Measurements from ENCODE around the gene PTPRG.
"Not testable (repeated sequence)": the region's sequence is repeated elsewhere in the genome, so short reads cannot be mapped to it uniquely, and the experiment has no call there.

The PTPRG gene

DNA sequence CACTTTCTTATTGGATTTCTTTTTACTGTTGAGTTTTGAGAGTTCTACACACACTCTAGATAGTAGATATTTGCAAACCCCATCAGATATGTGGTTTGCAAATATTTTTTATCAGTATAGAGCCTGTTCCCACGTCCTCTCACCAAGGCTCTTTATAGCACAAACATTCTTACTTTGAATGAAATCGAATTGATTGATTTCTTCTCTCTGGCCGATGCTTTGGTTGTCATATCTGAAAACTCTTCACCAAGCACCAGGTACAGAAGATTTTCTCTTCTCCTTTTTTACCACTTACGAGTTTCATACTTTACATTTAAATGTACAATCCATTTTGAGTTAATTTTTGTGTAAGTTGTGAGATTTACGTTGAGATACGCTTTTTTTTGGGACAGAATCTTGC is 163.4 kb downstream of the PTPRG start:
- DNase-seq (ENCODE audit: low read depth in 2 of 2), result no peak

DNA sequence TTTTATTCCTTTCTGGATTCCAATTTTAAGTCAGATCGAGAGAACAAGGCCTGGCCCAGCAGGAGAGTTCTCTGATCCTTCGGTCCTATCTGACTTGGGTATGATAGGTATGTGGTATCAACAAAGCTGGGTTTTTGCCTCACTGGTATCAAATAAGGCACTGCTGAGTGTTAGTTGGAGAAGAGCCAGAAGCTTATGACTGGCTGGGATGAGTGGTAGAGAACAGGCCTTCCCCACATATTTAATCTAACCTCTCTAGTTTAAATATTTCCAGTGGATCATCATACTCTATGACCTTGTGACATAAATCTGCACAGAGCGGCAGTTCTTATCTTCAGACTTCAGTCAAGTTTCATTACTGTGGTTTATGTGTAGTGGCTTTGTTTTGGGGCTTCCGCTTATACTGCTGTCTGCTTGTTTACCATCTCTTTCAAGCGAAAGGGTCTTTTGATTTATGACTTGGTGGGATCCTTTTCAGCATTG is 164.5 kb downstream of the PTPRG start:
- DNase-seq (ENCODE audit: low read depth in 2 of 2), result no peak

DNA sequence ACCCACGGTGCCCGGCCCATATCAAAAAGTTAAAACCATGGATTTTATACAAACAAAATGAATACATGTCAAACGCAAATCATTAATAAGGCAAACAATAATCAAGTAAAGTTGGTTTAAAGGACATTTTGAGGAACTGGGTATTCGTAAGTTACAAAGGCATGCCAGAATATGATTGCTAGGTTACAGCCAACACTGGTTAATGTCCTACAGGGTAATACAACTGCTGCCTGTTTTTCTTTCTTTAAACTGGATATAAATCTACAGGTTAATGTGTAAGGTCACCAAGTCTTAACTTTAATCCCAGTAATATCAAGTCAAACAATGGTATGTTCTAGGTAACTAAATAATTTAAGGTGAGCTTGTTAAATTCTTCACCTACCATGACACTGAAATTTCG is 166.1 kb downstream of the PTPRG start:
- no peak for DNase-seq (ENCODE audit: low read depth in 2 of 2)

DNA sequence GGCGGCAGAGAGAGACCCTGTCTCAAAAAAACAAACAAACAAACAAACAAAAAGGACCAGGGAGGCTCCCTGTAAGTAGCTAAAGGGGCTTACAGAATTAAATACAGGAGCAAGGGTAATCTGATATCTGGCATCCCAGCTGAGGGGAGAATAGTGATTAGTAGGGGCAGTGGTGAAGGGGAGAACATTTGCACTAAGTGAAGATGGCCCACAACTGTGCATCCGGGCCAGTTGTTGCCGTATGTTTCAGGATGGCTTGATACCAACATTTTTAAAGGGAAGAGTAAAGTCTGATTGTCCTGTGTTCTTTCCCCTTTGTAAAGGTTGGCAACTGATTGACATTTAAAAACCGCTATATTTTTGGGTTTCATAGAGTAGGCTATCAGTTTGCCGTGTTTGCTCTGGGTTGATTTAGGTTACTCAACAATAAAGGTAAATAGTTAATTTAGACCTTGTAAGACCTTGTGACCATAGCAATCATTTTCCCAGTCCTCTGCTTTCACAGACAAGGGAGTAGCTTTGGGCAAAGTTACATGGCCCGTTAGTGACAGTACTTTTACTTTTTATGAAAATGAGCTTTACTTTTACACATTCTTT is 167.8 kb downstream of the PTPRG start:
- DNase-seq (ENCODE audit: low read depth in 2 of 2), result no peak

DNA sequence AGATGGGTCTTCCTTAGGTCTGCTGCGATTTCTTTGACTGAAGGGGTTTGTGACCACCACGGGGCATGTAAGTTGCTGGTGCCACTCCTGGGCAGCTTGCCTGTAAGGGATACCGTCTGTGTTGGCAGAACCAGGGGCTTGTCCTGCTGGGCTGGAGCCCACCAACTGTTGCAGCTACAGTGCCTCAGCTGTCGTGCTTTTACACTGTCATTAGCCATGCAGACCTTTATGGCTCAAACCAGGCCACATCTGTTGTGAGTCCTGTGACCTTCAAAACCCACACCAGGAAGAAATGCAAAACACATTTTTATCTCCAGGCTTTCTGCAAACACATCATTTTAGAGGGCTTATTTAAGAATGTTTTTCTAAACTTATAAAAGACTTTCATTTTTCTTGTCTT is 168.7 kb downstream of the PTPRG start:
- DNase-seq (ENCODE audit: low read depth in 2 of 2), result no peak

DNA sequence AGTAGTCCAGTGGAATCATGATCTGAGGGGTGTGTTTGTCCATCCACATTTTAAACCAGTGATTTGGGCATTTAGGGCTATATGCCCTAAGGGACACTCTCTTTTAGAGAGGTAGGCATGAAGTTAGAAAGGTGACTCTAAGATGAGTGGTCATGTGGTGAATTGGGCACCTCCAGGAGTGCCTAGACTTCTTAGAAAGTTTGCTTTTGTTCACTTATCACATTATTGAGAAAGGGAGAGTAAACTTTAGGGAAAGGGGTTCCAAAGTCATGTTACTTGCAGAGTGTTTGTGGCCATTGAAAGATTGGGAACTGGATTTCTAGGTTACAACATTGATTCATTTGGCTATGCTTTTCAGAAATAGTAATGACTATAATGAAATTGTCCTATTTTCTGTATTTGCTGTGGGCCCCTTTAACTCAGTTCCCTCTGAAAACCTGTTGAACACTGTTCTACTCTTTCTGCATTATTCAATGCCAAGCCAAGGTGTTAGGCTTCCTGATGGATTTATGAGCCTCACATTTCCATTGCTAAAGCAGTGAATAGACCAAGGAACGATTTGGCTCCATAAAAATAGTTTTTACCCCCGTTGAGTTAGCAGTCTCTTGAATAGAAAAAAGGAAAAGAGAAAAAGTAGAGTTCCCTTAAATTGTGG is 169.3 kb downstream of the PTPRG start:
- DNase-seq (ENCODE audit: low read depth in 2 of 2), result no peak

DNA sequence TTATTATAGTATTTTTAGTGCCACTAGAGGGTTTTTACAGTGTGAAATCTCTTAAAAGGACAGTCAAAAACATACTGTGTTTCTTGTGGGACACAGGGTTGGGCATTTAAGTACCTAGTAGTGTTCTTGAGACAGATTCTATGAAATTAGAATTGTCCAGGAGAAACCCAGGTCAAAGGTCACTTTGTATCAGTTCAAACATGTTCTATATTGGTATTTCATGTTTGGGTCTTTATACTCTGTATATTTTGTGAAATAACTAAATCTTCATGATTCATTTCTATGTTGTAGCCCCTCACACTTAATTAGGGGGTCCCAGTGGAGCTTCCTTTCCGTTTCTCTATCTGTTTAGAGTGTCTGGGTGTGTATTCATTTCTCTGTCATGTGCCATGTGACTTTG is 171.6 kb downstream of the PTPRG start:
- DNase-seq (ENCODE audit: low read depth in 2 of 2), result no peak

DNA sequence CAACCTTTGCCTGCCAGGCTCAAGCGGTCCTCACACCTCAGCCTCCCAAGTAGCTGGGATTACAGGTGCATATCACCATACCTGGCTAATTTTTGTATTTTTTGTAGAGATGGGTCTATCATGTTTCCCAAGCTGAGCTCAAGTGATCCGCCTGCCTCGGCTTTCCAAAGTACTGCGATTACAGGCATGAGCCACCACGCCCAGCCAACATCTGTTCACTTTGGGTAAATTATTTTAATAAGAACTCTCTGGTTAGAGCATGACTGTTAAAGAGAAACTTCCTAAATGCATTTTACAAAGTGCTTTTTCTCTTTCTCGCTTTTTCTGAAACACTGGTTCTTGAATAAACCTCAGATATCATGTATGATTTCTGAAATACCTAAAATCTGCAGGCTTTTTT is 172.5 kb downstream of the PTPRG start:
- no peak for DNase-seq (ENCODE audit: low read depth in 2 of 2)

DNA sequence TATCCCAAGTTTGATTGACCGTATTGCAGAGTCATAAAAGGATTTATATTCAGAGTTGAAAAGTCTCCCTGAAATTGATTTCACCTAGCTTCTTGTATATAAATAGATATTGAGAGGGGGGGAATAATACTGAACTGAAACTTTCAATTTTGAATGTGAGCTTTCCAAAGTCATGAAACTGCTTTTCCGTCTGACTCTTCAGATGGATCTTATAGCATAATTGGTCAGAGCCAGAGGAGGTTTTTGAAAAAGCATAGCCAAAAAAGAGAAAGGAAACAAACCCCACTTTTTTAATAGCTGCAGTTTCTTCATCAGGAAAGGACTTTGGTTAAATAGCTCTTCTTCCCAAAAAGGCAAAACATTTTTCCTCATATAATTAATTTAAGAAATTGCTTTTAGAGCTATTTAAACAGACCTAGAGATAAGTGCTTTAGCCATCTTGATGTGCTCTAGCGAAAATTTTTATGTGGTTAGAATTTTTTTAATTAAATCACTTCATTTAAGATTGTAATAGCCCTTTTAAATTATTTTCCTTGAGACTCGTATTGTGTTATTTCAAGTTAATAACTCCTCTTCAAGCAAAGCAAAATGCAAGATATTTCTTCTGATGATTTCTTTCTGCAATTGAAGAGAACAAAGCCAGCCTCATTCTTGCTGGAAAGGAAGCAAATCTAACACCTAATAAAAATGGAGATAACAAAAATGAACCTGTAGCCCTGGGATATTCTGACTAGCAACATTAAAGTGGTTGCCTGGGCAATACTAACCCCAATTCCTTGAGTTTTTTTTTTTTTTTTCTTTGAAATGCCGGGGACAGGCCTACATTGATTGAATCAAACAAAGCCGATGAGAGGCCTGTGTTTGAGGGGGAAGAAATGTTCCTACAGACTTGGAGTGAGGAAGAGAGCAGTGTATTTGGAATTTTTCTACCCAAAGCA is 173.6 kb downstream of the PTPRG start:
- no peak for DNase-seq (ENCODE audit: low read depth in 2 of 2)

DNA sequence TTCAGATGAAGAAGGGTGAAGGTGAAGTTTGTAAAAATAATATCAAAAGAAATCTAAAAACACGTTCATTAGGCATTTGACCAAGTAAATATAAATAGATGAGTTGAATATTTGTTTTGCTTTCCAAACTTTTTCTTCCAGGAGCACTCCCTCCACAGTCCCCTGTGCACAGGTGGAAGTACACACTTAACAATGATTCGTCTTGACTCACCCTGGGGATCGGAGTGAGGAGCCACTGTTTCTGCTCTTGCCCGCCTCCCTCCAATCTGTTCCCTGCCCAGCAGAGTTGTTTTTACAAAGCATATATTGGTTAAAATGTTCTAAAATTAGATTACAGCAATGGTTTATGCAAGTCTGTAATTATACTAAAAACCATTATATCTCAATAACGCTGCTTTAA is 175.1 kb downstream of the PTPRG start:
- no peak for DNase-seq (ENCODE audit: low read depth in 2 of 2)

DNA sequence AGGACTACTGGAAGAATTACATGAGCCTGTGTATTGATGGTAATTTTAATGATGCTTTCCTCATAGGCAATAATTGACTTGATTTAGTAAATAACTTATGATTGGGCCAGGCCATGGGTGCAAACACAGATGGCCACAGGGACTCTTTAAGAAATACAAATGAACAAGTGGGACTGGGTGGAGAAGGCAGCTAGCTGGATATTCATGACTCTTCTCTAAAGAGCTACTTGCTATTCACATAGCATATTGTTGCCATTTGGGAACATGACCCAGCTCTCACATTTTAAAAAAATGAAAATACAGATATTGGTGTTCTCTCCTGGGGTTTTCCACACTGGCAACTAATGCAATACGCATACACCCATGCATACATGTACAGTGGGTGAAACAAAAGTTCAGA is 178.3 kb downstream of the PTPRG start:
- no peak for DNase-seq (ENCODE audit: low read depth in 2 of 2)

DNA sequence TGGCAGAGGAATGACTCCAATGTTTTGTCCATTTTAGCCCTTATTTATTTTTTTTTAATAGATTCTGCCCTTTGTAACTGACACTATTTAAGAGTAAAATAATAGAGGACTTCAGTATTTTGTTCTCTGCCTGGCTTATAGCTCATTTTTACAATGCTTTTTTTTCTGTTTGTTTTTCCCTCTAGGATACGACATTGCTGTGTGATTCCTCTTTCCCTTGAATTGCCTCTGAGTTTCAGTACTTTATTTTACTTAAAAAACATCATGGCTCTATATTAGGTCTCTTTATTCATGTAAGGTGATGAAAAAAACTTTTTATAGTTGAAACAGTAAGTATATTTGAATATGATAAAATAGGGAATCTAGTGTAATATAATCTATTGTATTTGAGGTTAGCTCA is 179.1 kb downstream of the PTPRG start:
- DNase-seq (ENCODE audit: low read depth in 2 of 2), result no peak

DNA sequence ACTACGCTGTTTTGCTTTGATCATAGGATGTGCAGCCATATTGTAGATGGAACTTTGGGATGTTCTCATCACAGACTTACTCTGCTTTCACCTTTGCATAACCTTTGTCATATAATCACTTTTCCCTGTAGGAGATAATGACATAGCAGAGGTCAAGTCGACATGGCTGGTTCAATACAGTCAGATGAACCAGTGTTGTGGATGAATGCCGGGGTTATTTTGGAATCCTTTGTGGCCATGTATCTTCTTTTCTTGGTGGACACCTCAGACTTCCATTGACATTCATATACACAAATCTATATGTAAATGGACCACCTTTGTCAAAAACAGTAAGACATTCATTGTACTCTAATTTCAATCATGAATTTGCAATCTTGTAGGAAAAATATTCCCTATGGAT is 180.2 kb downstream of the PTPRG start:
- DNase-seq (ENCODE audit: low read depth in 2 of 2), result no peak

DNA sequence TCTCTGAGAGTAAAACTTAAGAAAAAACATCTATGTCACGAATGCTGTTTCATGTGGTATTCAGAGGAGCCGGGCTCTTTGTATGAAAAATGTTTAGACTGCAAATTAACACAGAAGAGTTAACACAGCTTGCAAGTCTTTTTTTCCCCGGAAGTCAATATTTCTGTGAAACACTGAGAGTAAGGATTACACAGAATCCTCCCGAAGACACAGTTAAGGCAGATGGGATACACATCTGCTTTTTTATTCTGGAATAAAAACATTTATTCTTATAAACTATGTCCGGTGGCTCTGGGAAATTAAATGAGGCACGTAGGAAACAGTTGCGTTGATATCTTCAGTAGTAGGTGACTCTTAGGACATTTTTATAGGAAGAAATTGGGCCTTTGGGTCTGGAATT is 180.6 kb downstream of the PTPRG start:
- no peak for DNase-seq (ENCODE audit: low read depth in 2 of 2)

DNA sequence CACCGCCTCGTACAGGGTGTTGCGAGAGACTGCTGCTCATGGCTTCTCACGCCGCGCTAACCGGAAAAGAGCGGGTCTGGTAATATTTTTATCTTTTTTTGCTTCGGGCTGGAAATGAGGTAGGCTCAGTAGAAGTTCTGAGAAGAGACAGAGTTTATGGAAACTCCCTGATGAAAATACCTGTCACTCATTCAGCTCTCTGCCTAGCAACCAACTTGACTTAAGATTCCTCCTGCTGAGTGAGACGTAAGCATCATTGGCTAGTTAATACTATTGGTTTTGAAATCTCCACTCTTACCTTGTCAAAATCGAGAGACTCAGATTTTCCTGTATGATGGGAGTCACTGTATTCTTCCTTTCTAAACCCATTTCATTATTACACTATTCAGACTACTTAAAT is 181.7 kb downstream of the PTPRG start:
- no peak for DNase-seq (ENCODE audit: low read depth in 2 of 2)

DNA sequence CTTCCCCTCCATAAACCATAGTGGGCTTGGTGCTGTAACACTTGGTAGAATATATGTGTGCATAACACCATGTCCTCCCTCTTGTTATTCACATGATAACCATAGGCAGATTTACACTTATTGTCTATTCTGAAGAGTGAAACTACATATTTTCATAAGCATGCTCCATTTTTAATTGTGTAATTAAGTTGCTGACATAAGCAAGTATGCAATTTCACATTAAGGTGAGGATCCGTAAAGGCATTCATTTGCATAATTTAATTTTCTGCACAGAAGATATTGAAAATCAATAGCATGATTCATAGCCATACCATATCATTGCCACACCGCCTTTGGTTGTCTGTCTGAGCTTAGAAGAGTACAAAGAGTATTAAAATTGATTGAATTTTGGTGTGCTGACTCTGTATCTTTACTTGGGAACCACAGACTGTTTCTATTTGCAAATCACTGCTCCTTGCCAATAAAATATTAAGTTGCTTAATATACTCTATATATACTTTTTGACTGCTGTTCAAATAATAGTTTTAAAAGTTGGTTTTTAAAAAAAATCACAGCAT is 182.4 kb downstream of the PTPRG start:
- DNase-seq (ENCODE audit: low read depth in 2 of 2), result no peak

DNA sequence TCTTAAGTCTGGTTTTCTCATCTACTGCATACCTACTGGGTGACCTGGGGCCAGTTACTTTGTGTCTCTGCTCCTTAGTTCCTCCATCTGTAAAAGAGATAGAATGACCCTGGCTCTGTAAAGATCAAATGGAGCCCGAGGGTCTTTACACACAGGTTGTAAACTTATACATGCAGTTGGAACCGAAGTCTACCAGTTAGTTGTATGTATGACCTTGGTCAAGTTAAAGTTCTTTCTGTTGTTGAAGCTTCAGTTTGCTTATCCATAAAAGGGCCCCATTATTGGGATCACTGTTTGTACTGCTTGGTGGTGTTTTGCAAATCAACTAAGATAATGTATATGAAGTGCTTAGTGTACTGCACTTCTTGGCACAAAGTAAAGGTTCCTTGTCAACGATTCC is 186.9 kb downstream of the PTPRG start:
- no peak for DNase-seq (ENCODE audit: low read depth in 2 of 2)

DNA sequence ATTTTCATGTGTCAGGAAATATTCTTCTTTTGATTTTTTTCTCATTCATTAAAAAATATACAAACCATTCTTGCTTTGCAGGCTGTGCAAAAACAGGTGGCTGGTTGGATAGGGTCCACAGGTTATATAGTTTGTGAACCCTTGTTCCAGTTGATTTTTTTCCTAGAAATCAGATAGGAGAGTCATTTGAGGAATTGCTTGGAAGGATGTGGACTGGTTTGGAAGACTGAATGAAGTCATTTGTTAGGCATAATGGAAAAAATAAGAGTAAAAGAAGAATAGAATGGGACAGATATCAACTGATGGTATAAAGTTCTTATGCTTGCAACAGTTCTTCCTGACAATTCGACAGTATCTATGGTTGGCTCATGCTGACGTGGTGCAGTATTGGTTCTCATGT is 189.4 kb downstream of the PTPRG start:
- DNase-seq (ENCODE audit: low read depth in 2 of 2), result no peak

DNA sequence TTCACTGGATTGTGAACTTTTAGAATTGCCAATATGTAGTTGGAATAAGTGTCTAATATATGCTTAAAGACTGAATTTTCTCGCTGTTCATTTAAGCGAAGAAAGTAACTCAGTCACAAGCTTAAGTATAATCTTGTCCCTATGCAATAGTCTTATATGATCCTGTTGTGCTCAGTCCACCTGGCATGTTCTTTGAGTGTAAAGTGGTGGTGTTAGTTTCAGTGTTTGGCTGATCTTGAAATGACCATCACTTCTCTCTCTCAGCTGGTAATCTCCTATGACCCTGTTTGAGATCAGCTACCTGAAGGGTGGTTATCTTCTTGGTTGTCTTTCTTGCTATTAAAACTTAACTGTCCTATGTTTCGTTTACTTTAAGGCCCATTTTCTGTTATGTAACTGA is 197.5 kb downstream of the PTPRG start:
- DNase-seq (ENCODE audit: low read depth in 2 of 2), result no peak

DNA sequence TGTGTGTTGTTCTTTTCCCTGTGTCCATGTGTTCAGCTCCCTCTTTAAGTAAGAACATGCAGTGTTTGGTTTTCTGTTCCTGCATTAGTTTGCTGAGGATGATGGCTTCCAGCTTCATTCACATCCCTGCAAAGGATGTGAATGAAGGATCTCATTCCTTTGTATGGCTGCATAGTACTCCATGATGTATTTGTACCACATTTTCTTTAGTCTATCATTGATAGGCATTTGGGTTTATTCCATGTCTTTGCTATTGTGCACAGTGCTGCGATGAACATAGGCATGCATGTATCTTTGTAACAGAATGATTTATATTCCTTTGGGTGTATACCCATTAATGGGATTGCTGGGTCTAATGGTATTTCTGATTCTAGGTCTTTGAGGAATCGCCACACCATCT is 199.4 kb downstream of the PTPRG start:
- DNase-seq (ENCODE audit: low read depth in 2 of 2), result not testable (repeated sequence)

DNA sequence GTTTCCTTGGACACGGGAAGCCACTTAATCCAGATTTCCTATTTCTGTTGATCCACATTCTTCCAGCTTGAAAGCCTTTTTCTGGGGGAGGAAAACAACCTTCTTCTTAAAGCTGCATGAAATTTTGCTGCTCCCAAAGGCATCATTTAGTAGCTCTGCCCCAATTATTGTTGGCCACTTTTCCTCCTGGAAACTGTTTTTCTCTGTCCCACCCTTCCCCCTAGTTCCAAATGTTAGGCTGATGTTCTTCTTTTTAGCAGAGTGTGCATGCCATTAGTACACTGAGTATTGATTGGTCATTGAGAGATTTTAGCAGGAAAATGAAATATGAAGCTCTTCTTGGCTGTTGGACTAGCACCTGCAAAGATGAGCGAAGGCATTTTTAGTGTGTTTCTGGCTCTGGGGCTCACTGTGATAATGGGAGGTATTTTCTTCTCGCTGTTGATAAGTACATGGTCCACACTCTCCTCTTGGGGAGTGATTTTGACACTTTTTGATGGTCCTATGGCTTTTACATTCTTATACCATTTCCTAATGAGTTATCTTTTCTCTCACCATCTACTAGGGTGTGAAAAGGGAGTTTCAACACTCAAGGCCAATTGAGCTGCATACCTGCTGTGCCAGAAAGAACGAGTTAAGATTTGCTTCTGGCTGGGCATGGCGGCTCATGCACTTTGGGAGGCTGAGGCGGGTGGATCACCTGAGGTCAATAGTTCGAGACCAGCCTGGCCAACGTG is 200.5 kb downstream of the PTPRG start:
- no peak for DNase-seq (ENCODE audit: low read depth in 2 of 2)
